K562 (cell line): Measurements from ENCODE around the gene OLFML2A. TPM values are rescaled to one million over a fixed set of nuclear protein-coding genes. Genes with fewer than 3 reads are reported as not detected.

ENCODE experiments used
- CBFB ChIP-seq: sonication (generic); formaldehyde crosslinking; IDR thresholded peaks from 2 replicates; pipeline ENCODE4 v1.4.0; 2020; ENCODE audit warnings: mild to moderate bottlenecking, missing genetic modification reagents
- JUN ChIP-seq, 2 experiments: sonication (generic) in 1 of 2; formaldehyde crosslinking in 1 of 2; IDR thresholded peaks; 2 replicates each; pipeline versions ENCODE4 v1.6.1 to v1.8.0; 2012 to 2022; ENCODE audit warnings: borderline replicate concordance in 2 of 2, mild to moderate bottlenecking in 2 of 2, improper control_type of control experiment in 1 of 2, low read depth in 1 of 2, low read length in 1 of 2, missing genetic modification reagents in 1 of 2
- LARP7 ChIP-seq: fragments of 450-650 bp; IDR thresholded peaks from 2 replicates; pipeline ENCODE4 v1.6.1; 2016
- NBN ChIP-seq: fragments of 450-650 bp; IDR thresholded peaks from 2 replicates; pipeline ENCODE4 v1.6.1; 2016; ENCODE audit warnings: low read depth, mild to moderate bottlenecking
- PCBP2 ChIP-seq: fragments of 200-400 bp; formaldehyde crosslinking; IDR thresholded peaks from 2 replicates; pipeline ENCODE4 v1.6.1; 2018; ENCODE audit warnings: low read length, low read depth, mild to moderate bottlenecking, moderate library complexity; ENCODE audit not compliant: poor library complexity, severe bottlenecking
- POLR2B ChIP-seq: fragments of 450-650 bp; IDR thresholded peaks from 2 replicates; pipeline ENCODE4 v1.6.1; 2018; ENCODE audit warnings: low read depth; ENCODE audit not compliant: partially characterized antibody
- RBFOX2 ChIP-seq: fragments of 200-400 bp; formaldehyde crosslinking; IDR thresholded peaks from 2 replicates; pipeline ENCODE4 v1.6.1; 2017; ENCODE audit warnings: low read depth, mild to moderate bottlenecking, low read length, moderate library complexity
- REST ChIP-seq, 2 experiments: fragments of 450-650 bp; formaldehyde crosslinking in 1 of 2; IDR thresholded peaks; 2 replicates each; pipeline versions ENCODE4 v1.4.0 to v1.6.1; 2014 to 2020; ENCODE audit warnings: mild to moderate bottlenecking in 2 of 2, borderline replicate concordance in 1 of 2, low read depth in 1 of 2
- RHOXF2B ChIP-seq: fragments of 250-450 bp; sonication (Bioruptor Pico); conservative IDR thresholded peaks from 2 replicates; pipeline ENCODE4 v1.5.1; 2021
- STAG1 ChIP-seq: sonication (generic); formaldehyde crosslinking; IDR thresholded peaks from 2 replicates; pipeline ENCODE4 v1.5.0; 2020; ENCODE audit warnings: missing genetic modification reagents, borderline replicate concordance
- TOE1 ChIP-seq, 2 experiments: fragments of 450-650 bp in 1 of 2; sonication (generic) in 1 of 2; formaldehyde crosslinking in 1 of 2; IDR thresholded peaks; 2 replicates each; pipeline versions ENCODE4 v1.7.1 to v1.8.0; 2016 to 2022; ENCODE audit warnings: borderline replicate concordance in 2 of 2, mild to moderate bottlenecking in 2 of 2, antibody characterized with exemption in 1 of 2, inconsistent platforms in 1 of 2, low read depth in 1 of 2, missing genetic modification reagents in 1 of 2, moderate library complexity in 1 of 2
- ZBTB9 ChIP-seq: fragments of 450-650 bp; formaldehyde crosslinking; IDR thresholded peaks from 2 replicates; pipeline ENCODE4 v1.4.0; 2020; ENCODE audit warnings: mild to moderate bottlenecking, moderate library complexity
- ZKSCAN3 ChIP-seq: fragments of 250-450 bp; sonication (Bioruptor Pico); IDR thresholded peaks from 2 replicates; pipeline ENCODE4 v1.4.0; 2020
- ZNF232 ChIP-seq: sonication (generic); formaldehyde crosslinking; IDR thresholded peaks from 2 replicates; pipeline ENCODE4 v1.8.0; 2022; ENCODE audit warnings: mild to moderate bottlenecking, missing genetic modification reagents
- ZNF24 ChIP-seq: fragments of 450-650 bp; IDR thresholded peaks from 2 replicates; pipeline ENCODE4 v1.6.1; 2016
- ZNF274 ChIP-seq: IDR thresholded peaks from 2 replicates; pipeline ENCODE4 v1.6.1; 2011; ENCODE audit warnings: low read depth, mild to moderate bottlenecking, low read length, moderate library complexity, borderline replicate concordance
- ZNF316 ChIP-seq: fragments of 450-650 bp; IDR thresholded peaks from 2 replicates; pipeline ENCODE4 v1.6.1; 2016
- polyA plus RNA-seq, 8 experiments: library from polyadenylated mRNA; depleted of rRNA in 4 of 8; stranded (reverse) in 5 of 8; unstranded in 3 of 8; fragments of >200 nt; fragmentation: Nextera tagmentation in 2 of 8; fragmentation: Illumina TruSeq in 1 of 8; extraction: Ambion mirVana in 2 of 8; extraction: Trizol in 1 of 8; gene quantifications; 2 replicates each; pipeline versions ENCODE4 v1.2.1 to v1.2.3, GENCODE V29; 2011 to 2014; ENCODE audit warnings: inconsistent platforms in 1 of 8, missing spikeins in 1 of 8
- total RNA-seq, 7 experiments: library from RNA; depleted of rRNA in 6 of 7; stranded (reverse); fragments of >200 nt in 6 of 7; fragmentation: Illumina TruSeq in 2 of 7; extraction: Trizol in 2 of 7; gene quantifications; 2 replicates each; pipeline versions ENCODE4 v1.2.1 to v1.2.3, GENCODE V29; 2011 to 2021; ENCODE audit warnings: low replicate concordance in 1 of 7

OLFML2A gene
- total and polyA plus RNA-seq, 9 of the 15 experiments (the other 6 are each of a cell fraction or from before 2014, with no cell fraction given) = 0.16 TPM; not detected in 8

GRCh38 chr9:124852829-124853531, 76.0 kb downstream of the OLFML2A start, which contains the start of gene WDR38 (continued):
- TF ChIP-seq ZKSCAN3 (CRISPR knock-in tag) = no peak
- peak; percentile 97 for TF ChIP-seq STAG1 (CRISPR knock-in tag)
- TF ChIP-seq CBFB = 0 out of 2 replicates have a peak, but pooled peaks have one; percentile 58
- TF ChIP-seq NBN = no peak
- TF ChIP-seq REST (IDR thresholded peaks at IDR 0.05; ENCODE audit: borderline replicate concordance) = peak; percentile 94
- TF ChIP-seq REST (CRISPR knock-in tag; IDR thresholded peaks at IDR 0.05; ENCODE audit: low read depth) = 0 out of 2 replicates have a peak, but pooled peaks have one; percentile 44
- TF ChIP-seq JUN (IDR thresholded peaks at IDR 0.05; ENCODE audit: borderline replicate concordance, low read depth, low read length) = 0 out of 2 replicates have a peak, but pooled peaks have one; percentile 13
- TF ChIP-seq JUN (CRISPR knock-in tag; IDR thresholded peaks at IDR 0.05; ENCODE audit: borderline replicate concordance) = no peak
- TF ChIP-seq RHOXF2B = no peak
- TF ChIP-seq PCBP2 = no peak
- no peak for TF ChIP-seq POLR2B
- peak; percentile 62 for TF ChIP-seq RBFOX2
- 0 out of 2 replicates have a peak, but pooled peaks have one; percentile 63 for TF ChIP-seq ZBTB9 (CRISPR knock-in tag)
- TF ChIP-seq ZNF316 = no peak
- no peak for TF ChIP-seq ZNF232 (CRISPR knock-in tag)
- TF ChIP-seq ZNF274 = no peak
- TF ChIP-seq TOE1 (IDR thresholded peaks at IDR 0.05; ENCODE audit: borderline replicate concordance) = no peak; the same call in 1 of the 2 replicates
- TF ChIP-seq TOE1 (CRISPR knock-in tag; IDR thresholded peaks at IDR 0.05; ENCODE audit: borderline replicate concordance, low read depth) = peak; percentile 79; the same call in 1 of the 2 replicates
- TF ChIP-seq ZNF24 = no peak
- no peak for TF ChIP-seq LARP7
